NCI-H2227 treated with DMSO at 0.1 percent for 48 hours (cell line): ENCODE measurements around the gene EEF1G.
A peak's percentile ranks its signal among the peaks of the same experiment; 100 is the strongest.
"Not testable (repeated sequence)": the region's sequence is repeated elsewhere in the genome, so short reads cannot be mapped to it uniquely, and the experiment has no call there.

Experiments used
- DNase-seq: peaks from one replicate; lab custom pipeline; 2025; lab: John Stamatoyannopoulos, UW

The EEF1G gene, protein sequence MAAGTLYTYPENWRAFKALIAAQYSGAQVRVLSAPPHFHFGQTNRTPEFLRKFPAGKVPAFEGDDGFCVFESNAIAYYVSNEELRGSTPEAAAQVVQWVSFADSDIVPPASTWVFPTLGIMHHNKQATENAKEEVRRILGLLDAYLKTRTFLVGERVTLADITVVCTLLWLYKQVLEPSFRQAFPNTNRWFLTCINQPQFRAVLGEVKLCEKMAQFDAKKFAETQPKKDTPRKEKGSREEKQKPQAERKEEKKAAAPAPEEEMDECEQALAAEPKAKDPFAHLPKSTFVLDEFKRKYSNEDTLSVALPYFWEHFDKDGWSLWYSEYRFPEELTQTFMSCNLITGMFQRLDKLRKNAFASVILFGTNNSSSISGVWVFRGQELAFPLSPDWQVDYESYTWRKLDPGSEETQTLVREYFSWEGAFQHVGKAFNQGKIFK

DNA sequence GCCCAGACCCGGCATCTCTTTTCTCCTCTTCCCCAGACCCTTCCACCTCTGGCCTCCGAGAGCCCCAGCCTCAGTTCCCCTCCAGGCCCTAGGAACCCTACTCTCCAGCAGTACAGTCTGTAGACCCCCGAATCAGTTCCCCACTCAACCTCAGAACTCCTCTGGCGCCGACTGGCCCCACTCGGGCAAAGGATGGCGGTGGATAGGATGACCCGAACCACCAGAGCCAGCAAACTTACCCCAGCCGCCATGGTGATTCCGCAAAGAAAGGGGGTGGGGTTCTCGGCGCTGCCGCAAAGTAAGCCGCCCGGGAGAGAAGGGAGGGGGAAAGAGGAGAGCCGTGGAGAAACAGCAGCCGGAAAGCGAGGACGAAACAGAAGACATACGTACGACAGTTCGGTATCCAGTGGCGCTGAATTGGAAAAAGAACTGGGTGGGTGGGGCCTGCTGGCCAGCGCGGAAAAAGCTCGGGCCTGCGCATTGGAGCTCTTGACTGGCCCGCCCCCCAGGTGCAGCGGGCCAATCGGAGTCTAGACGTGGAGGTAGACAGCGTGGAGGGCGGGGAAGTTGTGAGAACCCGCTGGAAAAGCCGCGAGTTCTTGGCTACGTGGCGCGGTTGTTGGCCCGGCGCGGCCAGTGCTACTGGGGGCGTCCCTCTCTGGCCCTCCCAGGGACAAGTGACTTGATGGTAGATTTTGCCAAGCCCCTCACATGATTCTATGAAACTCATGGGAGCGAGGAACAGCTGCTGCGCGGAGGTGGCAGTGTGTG lies at the start of gene EEF1G:
Gene EEF1G, minus strand, starts transcription at position 300 of the 771 bp plus-strand sequence. Its CDS starts 49 bp downstream, at position 251.
- DNase-seq, result peak; percentile 99

DNA sequence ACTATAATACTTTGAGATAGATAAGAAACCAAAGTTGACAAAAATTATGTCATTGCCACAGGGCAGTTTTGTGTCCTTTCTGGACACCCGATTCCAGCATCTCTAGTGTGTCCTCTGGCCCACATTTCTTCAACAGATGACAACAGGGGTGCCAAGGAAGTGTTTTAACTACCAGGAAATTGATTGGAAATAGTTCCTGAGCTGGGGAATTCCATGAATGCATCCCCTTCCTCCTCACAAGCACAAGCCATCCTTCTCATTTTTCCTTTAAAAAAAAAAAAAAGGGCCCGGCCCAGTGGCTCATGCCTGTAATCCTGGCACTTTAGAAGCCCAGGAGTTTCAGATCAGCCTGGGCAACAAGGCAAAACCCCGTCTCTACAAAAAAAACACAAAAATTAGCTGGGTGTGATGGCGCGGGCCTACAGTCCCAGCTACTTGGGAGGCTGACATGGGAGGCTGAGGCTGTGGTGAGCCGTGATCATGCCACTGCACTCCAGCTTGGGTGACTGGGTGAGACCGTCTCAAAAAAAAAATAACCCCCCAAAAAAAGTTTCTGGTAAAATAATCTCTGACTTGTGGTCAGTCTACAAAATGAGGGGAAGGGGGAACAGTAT lies 48.9 kb upstream of the EEF1G start:
- DNase-seq, result no peak

DNA sequence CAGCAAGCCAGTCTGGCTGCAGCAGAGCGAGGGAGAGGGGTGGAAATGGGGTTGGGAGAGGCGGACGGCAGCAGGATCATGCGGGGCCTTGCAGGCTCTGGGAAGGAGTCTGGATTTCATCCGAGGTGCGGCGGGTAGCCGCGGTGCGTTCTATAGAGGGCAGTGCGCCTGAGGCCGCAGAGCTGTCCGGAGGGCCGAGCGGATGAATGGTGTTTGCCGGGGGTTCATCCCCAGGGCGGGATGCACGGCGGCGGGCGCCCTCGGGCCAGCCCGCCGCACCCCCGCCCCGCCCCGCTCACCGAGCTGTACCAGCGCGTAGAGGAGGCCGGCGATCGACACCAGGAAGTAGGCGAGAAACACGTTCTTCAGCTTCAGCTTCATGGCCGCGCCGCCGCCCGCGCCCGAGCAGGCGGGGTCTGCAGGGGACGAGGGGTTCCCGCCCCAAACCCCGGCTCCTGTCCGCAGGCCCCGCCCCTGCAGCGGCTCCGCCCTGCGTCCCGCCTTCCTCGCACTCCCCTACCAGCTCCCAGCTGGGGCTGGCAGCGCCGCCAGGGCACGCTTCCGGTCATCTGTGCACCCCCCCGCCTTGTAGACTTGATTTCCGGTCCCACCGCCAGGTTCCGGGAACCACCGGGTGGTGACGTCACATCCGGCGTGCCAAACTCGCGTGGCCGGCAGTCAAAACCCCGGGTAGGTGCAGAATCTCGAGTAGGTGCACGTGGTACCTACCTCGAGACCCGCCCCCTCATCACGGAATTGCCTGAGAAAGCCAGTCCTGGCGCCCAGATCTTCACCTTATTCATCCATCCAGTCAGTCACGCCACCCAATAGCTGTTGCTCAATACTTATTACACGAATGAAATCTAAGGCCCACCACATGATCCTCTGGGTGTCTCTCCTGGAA lies 48.1 kb upstream of the EEF1G start, which contains the start of gene B3GAT3:
Gene B3GAT3, minus strand, starts transcription at position 420 of the 904 bp plus-strand sequence. Its CDS starts 39 bp downstream, at position 381.
- peak; percentile 97 for DNase-seq

DNA sequence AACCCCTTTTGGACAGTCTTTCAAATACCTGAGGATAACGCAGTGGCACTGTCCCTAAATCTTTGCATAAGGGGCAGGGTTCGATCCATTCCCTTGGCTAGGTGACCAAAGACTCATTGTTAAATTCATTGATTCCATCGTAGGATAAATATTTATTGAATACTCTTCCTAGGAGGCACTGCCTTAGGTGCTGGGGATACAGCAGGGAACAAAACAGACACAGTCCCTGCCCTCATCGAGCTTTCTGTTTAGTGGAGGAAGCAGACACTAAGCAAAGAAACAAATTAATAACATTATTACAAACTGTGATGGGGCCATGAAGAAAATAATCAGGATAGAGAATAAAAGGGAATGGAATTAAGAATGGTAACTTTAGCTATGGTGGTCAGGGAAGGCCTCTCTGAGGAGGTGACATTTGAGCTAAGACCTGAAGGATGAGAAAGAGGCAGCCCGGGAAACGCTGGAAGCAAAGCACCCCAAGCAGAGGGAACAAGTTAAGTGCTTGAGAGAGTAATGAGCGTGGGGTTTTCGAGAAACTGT lies 47.4 kb upstream of the EEF1G start:
- no peak for DNase-seq

DNA sequence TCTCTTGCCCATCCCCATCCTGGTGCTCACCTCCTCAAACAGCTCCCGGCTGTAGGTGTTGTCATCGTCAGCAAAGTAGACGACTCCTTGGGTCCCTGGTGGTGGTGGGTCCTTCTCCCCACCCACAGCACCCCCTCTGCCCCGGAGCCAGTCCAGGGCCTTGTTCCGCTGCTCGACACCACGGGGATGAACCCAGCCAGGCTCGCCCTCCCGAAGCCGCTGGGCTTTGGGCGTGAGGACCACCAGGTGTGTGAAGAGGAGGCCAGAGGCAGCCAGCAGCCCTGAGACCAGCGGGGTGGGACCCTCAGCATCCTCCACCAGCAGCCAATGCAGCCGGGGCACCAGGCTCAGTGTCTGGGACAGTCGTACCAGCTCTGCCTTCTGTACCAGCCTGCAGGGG lies 43.3 kb upstream of the EEF1G start:
- not testable (repeated sequence) for DNase-seq

DNA sequence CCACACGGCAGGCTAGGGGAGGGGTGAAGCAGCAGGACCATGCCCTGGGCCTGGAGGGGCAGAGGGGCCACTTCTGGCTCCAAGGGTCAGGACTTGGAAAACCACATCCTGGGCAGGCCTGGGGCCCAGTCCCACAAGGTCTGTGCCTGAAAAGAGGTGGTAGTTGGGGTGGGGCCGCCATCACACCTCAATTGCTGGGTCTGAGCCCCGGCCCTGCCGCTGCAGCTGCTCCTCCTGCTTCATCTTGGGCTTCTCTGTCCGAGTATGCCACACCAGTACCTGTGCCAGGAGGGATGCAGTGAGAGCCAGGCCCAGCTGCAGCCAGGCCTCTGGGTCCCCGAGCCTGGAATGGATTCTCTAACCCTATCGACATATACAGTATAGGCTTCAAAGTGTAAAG lies 41.8 kb upstream of the EEF1G start:
- DNase-seq, result no peak

DNA sequence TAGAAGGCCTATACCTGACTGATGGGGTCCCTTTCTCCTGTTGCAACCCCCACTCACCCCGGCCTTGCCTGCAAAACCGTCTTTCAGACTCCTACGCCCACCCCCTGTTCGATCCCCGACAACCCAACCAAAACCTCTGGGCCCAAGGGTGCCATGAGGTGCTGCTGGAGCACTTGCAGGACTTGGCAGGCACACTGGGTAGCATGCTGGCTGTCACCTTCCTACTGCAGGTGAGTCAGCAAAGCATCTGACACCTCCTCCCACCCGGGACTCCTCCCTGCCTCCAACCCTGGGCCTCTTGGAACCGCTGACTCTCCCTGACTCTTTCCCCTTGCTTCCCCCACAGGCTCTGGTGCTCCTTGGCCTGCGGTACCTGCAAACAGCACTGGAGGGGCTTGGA lies 40.6 kb upstream of the EEF1G start:
- DNase-seq, result no peak

DNA sequence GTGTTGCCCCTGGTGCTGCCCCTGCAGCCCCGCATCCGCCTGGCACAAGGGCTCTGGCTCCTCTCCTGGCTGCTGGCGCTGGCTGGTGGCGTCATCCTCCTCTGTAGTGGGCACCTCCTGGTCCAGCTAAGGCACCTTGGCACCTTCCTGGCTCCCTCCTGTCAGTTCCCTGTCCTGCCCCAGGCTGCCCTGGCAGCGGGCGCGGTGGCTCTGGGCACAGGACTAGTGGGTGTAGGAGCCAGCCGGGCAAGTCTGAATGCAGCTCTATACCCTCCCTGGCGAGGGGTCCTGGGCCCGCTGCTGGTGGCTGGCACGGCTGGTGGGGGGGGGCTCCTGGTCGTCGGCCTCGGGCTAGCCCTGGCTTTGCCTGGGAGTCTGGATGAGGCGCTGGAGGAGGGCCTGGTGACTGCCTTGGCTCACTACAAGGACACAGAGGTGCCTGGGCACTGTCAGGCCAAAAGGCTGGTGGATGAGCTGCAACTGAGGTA lies 39.6 kb upstream of the EEF1G start:
- no peak for DNase-seq

DNA sequence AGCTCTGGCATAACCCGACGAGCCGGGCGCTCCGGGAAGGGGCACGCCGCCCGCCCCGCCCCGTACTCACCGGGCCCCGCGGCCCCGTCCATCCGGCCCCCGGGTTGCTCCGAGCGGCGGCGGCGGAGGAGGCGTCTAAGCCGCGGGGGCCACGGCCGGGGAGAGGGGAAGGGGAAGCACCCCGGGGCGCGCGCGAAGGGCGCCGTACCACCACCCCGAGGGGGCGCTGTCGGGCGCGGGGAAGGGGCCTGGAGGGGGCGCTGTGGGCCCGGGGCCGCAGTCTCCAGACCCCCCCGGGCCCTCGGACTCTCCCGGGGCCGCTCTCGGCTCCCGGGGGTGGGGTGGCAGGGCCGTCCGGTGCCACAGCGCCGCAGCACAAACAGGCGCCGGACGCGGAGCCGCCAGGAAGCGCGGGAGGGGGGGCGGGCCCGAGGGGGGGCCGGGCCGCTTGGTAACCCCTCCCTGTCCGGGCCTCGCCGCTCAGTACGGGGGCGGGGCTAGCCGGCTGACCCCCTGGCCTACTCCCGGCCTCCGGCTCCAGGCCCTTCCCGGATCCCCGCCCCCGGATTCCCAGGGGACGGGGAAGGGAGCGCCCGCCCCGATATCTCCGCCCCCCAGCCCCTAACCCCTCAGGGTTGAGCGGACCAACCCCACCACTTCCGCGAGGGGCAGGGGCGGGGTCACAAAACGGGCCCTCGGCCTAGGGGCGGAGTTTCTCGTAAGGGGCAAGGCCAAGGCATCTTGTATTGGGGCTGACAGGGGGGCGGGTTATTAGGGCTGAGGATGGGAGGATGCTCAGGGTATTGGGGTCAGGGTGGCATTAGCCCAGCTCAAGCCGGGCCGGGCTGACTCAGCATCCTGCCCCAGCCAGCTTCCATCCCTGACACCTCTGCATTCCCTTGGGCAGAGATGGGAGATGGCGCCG lies 38.9 kb upstream of the EEF1G start, which contains the start of the genes EML3 and ROM1:
Gene EML3, minus strand, starts transcription at position 410 of the 925 bp plus-strand sequence. Its CDS starts 318 bp downstream, at position 92.
Gene ROM1, plus strand, starts transcription at position 892 of the 925 bp plus-strand sequence. Its CDS starts 25 bp downstream, at position 917.
- DNase-seq, result peak; percentile 57

DNA sequence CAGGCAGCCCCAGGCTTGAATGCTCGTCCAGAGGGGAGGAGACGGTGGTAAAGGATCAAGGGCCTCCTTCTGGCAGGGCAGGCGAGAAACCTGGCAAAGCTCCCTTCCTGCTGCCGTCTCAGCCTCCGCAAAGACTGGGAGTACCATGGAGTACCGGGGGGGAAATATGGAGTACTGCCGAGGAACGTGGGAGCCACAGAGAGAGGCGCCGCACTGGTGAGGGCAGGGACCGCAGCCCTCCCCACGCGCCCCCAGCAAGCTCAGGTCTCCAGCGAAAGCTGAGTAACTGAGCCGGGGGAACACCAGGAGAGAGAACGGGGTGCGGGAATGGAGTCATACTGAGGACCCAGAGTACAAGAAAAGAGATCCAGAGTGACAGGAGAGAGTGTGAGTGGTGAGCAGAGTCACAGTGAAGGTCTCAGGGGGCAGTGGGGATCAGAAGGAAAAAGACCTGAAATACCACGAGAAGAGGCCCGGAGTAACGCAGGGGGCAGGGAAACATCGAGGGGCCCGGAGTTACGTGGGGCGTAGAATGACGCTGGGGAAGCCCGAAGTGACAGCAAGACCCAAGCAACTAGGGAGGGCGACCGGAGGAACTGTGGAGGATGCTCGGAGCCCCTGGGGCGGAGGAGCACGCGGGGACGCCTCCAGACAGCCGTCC lies 38.1 kb upstream of the EEF1G start:
- no peak for DNase-seq

DNA sequence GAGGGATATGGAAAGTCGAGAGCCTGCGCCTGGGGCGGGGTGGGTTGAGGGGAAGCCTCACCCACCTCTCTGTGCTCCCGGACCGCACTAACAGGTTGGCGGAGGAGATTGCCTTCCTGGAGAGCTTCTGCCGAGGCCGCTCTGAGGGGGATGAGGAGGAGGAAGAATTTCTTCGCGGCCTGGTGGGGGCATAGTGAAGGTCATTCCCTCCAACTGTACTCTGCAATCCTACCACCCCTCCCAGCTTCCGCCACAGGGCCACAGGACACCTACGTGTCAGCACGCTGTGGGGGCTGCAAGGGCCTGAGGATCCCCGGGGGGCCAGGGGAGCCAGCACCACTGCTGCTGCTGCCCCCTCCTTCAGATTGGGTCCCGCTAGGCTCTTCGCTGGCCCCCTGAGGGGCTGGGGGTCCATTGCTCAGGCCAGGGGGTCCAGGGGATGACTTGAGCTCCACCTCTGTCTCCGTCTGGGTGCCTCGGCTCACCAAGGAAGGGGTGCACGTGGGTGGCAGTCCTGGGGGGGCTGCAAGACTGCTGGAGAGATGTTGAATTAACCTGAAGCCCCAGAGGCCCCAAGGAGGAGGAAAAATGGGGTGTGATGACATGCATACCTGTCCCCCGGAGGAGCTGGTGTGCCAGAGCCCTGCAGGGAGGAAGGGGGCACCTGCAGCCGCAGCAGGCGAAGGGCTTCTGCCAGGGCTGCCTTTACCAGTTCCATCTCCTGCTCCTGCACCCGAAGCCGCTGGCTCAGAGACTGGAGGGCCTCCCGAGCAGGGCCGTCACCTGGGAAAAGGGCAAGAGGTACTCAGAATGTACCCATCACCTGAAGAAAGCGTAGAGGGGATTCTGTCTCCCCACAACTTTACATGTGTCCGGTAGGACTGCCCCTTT lies 37.4 kb upstream of the EEF1G start:
- no peak for DNase-seq

DNA sequence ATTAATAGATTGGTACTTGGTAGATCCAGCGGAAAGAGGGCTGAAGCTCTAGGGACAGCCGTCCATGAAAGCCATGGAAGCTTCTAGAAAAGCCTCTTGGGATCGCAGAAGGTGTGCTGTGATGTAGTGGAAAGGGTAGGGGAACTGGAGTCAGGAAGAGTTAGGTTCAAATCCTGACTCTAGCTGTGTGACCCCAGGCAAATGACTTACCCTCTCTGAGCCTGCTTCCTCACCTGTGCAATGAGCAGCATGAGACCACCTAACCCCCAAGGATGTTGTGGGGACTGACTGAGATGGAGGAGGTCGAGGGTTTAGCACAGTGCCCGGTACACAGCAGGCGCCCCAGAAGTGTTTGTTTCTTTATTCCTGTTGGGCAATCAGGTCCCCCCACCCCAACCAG lies 36.7 kb upstream of the EEF1G start:
- DNase-seq, result no peak

DNA sequence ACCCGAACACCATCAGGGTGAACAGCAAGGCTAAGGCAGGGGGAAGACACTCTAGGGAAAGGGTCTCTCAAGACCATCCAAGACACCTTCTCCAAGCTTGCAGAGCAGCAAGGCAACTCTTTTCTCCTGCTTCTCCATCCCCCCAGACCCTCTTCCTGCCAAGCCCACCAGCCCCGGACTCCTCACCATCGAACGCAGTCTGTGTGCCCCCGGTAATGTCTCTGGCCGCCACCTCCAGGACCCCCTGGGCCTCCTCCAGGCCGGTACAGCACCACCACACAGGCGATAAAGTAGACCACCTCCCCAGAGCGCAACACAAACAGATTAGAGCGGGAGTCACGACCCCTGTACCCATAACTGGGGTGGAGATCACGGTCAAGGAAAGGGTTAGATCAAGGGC lies 35.1 kb upstream of the EEF1G start:
- no peak for DNase-seq

DNA sequence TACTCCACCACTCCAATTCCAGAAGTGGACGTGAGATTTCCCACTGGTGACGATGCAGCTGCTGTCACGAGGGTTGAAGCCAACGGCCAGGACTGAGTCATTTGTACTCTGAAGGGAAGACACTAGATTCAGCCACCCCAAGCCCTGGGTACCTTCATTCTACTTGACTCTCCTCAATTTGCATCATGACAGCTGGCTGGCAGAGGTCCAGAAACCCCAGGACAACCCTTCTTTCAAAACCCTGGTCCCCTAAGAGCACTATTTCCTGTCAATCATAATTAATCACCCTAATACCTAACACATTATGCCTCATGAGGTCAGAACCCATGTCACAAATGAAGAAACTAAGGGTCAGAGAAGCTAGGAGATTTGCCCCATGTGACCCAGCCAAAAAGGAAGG lies 34.0 kb upstream of the EEF1G start:
- no peak for DNase-seq

DNA sequence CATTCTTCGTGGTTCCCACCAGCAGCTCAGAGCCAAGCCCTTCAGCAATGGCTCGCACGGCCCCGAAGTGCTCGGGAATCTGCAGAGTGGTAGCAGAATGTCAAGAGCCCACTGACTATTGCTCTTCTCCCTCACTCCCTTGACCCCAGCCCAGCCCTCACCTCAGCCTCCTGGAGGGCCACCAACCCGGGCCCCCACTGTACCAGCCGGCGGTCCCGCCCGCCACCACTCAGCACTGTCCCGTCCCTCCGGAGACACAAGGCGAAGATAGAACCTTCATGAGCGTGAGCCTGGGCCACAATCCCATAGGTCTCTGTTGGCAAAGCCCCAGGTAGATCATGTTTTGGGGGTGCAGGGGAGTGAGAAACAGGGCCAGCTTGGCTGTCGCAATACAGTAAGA lies 32.2 kb upstream of the EEF1G start:
- DNase-seq, result no peak

DNA sequence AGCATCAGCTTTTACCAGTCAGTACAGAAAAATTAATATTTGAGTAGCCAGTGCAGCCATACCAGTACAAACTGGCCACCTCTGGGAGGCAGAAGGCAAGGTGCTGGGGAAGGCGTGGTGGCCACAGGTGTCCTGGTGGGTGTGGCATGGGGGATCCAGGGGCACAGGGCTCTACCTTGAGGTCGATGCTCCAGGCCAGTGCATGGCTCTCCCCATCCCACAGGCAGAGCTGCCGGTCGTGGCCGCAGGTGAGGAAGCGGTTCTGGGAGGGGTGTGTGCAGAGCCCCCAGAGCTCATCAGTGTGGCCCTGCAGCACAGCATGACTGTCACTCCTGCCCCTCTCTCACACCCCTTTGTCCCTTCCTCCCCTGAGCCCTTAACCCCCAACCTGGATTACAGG lies 31.8 kb upstream of the EEF1G start:
- no peak for DNase-seq

DNA sequence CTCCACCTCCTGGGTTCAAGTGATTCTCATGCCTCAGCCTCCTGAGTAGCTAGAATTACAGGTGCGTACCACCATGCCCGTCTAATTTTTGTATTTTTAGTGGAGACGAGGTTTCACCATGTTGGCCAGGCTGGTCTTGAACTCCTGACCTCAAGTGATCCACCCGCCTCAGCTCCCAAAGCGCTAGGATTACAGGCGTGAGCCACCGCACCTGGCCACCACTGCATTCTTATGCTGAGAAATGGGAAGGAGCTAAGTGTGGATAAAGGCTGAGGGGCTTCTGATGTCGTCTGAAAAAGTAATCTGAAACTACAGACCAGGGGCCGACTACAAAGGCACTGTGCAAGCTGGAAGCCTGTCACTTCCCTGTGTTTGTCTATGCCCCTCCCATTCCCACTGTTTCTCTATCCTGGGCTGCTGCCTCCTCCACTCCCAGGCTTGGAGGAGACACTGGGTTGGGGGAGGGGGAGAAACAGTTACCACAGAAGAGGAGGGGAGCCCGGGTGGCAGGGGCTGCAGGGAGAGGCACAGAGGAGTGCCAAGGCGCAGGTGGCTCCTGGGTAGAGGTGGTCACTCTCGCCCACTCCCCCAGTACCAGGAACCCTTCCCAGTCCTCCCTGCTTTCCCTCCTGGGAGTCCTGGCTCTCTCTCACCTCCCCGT lies 30.9 kb upstream of the EEF1G start:
- DNase-seq, result peak; percentile 33
